ENCODE results near the gene PHF19. TPM values are rescaled to one million over a fixed set of nuclear protein-coding genes. Genes with fewer than 3 reads are reported as not detected.

PHF19 gene
- total RNA-seq, 6 experiments from 2014 or later: 2.2 to 8.0 (median 5.2) TPM

GRCh38 chr9:120857481-120857880 lies 19.5 kb downstream of the PHF19 start:
- Histone ChIP-seq H3K4me3 (no peak overlapping the region), H3K27ac (no peak overlapping the region), H3K4me1 (no peaks in the 10 kb centered on the region), H3K36me3 (peaks cover 0 to 2% (median 0%) of the 10 kb centered on the region in 4 donors), H3K9me3 (no peaks in the 10 kb centered on the region), H3K27me3 (no peaks in the 10 kb centered on the region)
- DNase-seq (no peak), ATAC-seq (peak in 2 of 4 donors; percentile 28 to 42)
- WGBS (ENCODE audit: insufficient coverage, low coverage, low lambda C conversion rate, missing lambda C conversion rate): 68% methylated on average over 5 of the region's 7 CpGs
- intact Hi-C loops (cut with DNase I): no loop called here
- TF ChIP-seq CTCF (IDR thresholded peaks at IDR 0.05) (no peak), POLR2A (IDR thresholded peaks at IDR 0.05) (no peak)

GRCh38 chr9:120856700-120857099 lies 20.3 kb downstream of the PHF19 start:
- no peak overlapping the region for H3K27ac ChIP-seq
- H3K4me3 ChIP-seq: no peak overlapping the region
- intact Hi-C loops (cut with DNase I): no loop called here
- H3K27me3 ChIP-seq: no peaks in the 10 kb centered on the region
- TF ChIP-seq POLR2A (IDR thresholded peaks at IDR 0.05): no peak
- TF ChIP-seq CTCF (IDR thresholded peaks at IDR 0.05): no peak
- peaks cover 0 to 4% (median 0%) of the 10 kb centered on the region in 4 donors for H3K36me3 ChIP-seq
- DNase-seq: peak in 1 of 3 donors; percentile 74
- WGBS (ENCODE audit: insufficient coverage, low coverage, low lambda C conversion rate, missing lambda C conversion rate): 33% methylated on average over 2 of the region's 4 CpGs
- H3K4me1 ChIP-seq: no peaks in the 10 kb centered on the region
- H3K9me3 ChIP-seq: no peaks in the 10 kb centered on the region
- ATAC-seq: peak; percentile 34 to 77 (median 51)

GRCh38 chr9:120855827-120856670 lies 20.9 kb downstream of the PHF19 start:
- ATAC-seq (no peak), DNase-seq (peak in 1 of 3 donors; percentile 39)
- H3K9me3 ChIP-seq: no peaks in the 10 kb centered on the region
- no peak overlapping the region for H3K27ac ChIP-seq
- H3K4me1 ChIP-seq: no peaks in the 10 kb centered on the region
- no peak overlapping the region for H3K4me3 ChIP-seq
- no peaks in the 10 kb centered on the region for H3K27me3 ChIP-seq
- intact Hi-C loops (cut with DNase I): no loop called here
- no peak for TF ChIP-seq CTCF (IDR thresholded peaks at IDR 0.05)
- TF ChIP-seq POLR2A (IDR thresholded peaks at IDR 0.05): no peak
- peaks cover 0 to 4% (median 0%) of the 10 kb centered on the region in 4 donors for H3K36me3 ChIP-seq
- 88% methylated on average over 5 of the region's 7 CpGs for WGBS (ENCODE audit: insufficient coverage, low coverage, low lambda C conversion rate, missing lambda C conversion rate)

- peaks cover 0 to 4% (median 0%) of the 10 kb centered on the region in 4 donors for H3K36me3 ChIP-seq
- intact Hi-C loops (cut with DNase I): no loop called here
- 80% methylated on average over 3 of the region's 3 CpGs for WGBS (ENCODE audit: insufficient coverage, low coverage, low lambda C conversion rate, missing lambda C conversion rate)
- no peaks in the 10 kb centered on the region for H3K9me3 ChIP-seq
- H3K4me1 ChIP-seq: no peaks in the 10 kb centered on the region
- DNase-seq (no peak), ATAC-seq (no peak)
- no peaks in the 10 kb centered on the region for H3K27me3 ChIP-seq
- no peak overlapping the region for H3K4me3 ChIP-seq
- H3K27ac ChIP-seq: no peak overlapping the region
- TF ChIP-seq POLR2A (IDR thresholded peaks at IDR 0.05) (no peak), CTCF (IDR thresholded peaks at IDR 0.05) (no peak)
Measured at GRCh38 chr9:120854596-120855327, 22.2 kb downstream of the PHF19 start.

Measured in right lobe of liver (tissue), 6 donors.